Fibroblast of pulmonary artery (primary cell): Measurements from ENCODE around the gene VPS35L.

Source experiments
- DNase-seq: peaks from one replicate; pipeline ENCODE4 v3.0.0-alpha.2; 2010; ENCODE audit warnings: low read depth
- H3K4me3 ChIP-seq: replicated peaks from 2 replicates; pipeline ENCODE4 v1.5.1; 2011; ENCODE audit warnings: low read depth, mild to moderate bottlenecking, control low read depth, low read length, moderate library complexity
- CTCF ChIP-seq: IDR thresholded peaks from 2 replicates; pipeline ENCODE4 v1.5.1; 2011; ENCODE audit warnings: mild to moderate bottlenecking, control low read depth, low read length, inconsistent platforms; ENCODE audit errors: missing control alignments

VPS35L gene

GRCh38 chr16:19717314-19717713 is 161.8 kb downstream of the VPS35L start:
- no peak for DNase-seq

GRCh38 chr16:19717741-19718623 is 162.5 kb downstream of the VPS35L start, which contains the start of the genes IQCK and KNOP1:
TSS of gene IQCK (plus strand) at chr16:19718271. CDS start at chr16:19718307, 36 bp downstream.
TSS of gene KNOP1 (minus strand) at chr16:19718227. CDS start at chr16:19715035, 3,192 bp downstream.
- no peak for TF ChIP-seq CTCF
- DNase-seq: peak; percentile 90
- peak within 1 kb of the TSS; percentile 94 for H3K4me3 ChIP-seq

More at GRCh38 chr16:19717314-19717713, 161.8 kb downstream of the VPS35L start:
- H3K4me3 ChIP-seq: peak overlapping the region; percentile 94
- no peak for TF ChIP-seq CTCF

- TF ChIP-seq CTCF: no peak
- peak; percentile 17 for DNase-seq
Measured at GRCh38 chr16:19718624-19718965, 163.1 kb downstream of the VPS35L start.

GRCh38 chr16:19722269-19722952 is 166.9 kb downstream of the VPS35L start:
- no peak for TF ChIP-seq CTCF
- DNase-seq: no peak
- H3K4me3 ChIP-seq: no peak overlapping the region

More at GRCh38 chr16:19718624-19718965, 163.1 kb downstream of the VPS35L start:
- peak overlapping the region; percentile 94 for H3K4me3 ChIP-seq

- no peak for TF ChIP-seq CTCF
- no peak overlapping the region for H3K4me3 ChIP-seq
- no peak for DNase-seq
Measured at GRCh38 chr16:19722981-19723380, 167.5 kb downstream of the VPS35L start.

GRCh38 chr16:19728636-19728965 is 173.1 kb downstream of the VPS35L start:
- DNase-seq: no peak
- H3K4me3 ChIP-seq: no peak overlapping the region
- TF ChIP-seq CTCF: no peak

- H3K4me3 ChIP-seq: no peak overlapping the region
- no peak for DNase-seq
- TF ChIP-seq CTCF: no peak
Measured at GRCh38 chr16:19733551-19733950, 178.0 kb downstream of the VPS35L start.
